ENCODE measurements around the gene ADGRG3. TPM values are rescaled to one million over a fixed set of nuclear protein-coding genes. Genes with fewer than 3 reads are reported as not detected.
A peak's percentile ranks its signal among the peaks of the same experiment; 100 is the strongest.

ADGRG3 gene
- total and polyA plus RNA-seq, 2 of the 13 experiments (the other 11 are each of a cell fraction or from before 2014, with no cell fraction given), result 2.7 to 11.8 TPM

DNA sequence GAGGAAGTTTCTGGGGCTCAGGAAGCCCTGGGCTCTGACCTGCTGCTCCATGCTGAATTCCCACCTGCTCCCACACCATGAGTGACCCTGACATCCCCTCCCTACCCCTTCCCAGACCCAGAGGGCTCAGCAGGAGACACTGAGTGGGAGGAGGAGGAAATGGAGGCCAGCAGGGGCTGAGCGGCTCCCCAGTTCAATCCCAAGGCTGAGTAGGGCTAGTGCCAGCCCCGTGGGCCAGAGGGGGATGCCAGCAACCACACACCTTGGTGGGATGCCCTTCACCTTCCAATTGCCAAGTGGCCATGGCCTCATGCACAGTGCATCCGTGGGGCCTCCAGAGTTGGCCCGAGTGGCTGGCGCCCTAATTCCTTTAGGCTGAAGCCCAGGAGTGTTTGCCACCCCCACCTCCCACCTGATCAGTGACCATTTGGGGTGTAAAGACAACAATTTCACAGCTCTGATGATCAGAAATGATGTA is 1.0 kb upstream of the ADGRG3 start (continued):
- TF ChIP-seq SSRP1 (CRISPR knock-in tag; IDR thresholded peaks at IDR 0.05) (peak; percentile 70; the same call in 1 of the 2 replicates), HOXD1 (CRISPR knock-in tag; IDR thresholded peaks at IDR 0.05) (0 out of 2 replicates have a peak, but pooled peaks have one; percentile 6), CHD4 (IDR thresholded peaks at IDR 0.05; ENCODE audit: borderline replicate concordance, low read length) (0 out of 2 replicates have a peak, but pooled peaks have one; percentile 49), ZNF142 (CRISPR knock-in tag; IDR thresholded peaks at IDR 0.05) (0 out of 2 replicates have a peak, but pooled peaks have one; percentile 12), ZBTB34 (CRISPR knock-in tag; IDR thresholded peaks at IDR 0.05) (0 out of 2 replicates have a peak, but pooled peaks have one; percentile 35), NR0B2 (CRISPR knock-in tag; IDR thresholded peaks at IDR 0.05) (peak; percentile 76; the same call in 1 of the 2 replicates), MED8 (CRISPR knock-in tag; IDR thresholded peaks at IDR 0.05; ENCODE audit: insufficient replicate concordance) (peak; percentile 78), KLF15 (CRISPR knock-in tag; IDR thresholded peaks at IDR 0.05; ENCODE audit: borderline replicate concordance) (0 out of 2 replicates have a peak, but pooled peaks have one; percentile 32), ZNF607 (CRISPR knock-in tag; IDR thresholded peaks at IDR 0.05; ENCODE audit: borderline replicate concordance) (peak; percentile 45; the same call in 1 of the 2 replicates), MTA3 (CRISPR knock-in tag; IDR thresholded peaks at IDR 0.05) (no peak), ZNF253 (CRISPR knock-in tag; IDR thresholded peaks at IDR 0.05; ENCODE audit: borderline replicate concordance) (0 out of 2 replicates have a peak, but pooled peaks have one; percentile 20), JUN (CRISPR knock-in tag; IDR thresholded peaks at IDR 0.05) (no peak), ARID2 (CRISPR knock-in tag; IDR thresholded peaks at IDR 0.05; ENCODE audit: borderline replicate concordance) (no peak)
- TF ChIP-seq, protein P1, sequence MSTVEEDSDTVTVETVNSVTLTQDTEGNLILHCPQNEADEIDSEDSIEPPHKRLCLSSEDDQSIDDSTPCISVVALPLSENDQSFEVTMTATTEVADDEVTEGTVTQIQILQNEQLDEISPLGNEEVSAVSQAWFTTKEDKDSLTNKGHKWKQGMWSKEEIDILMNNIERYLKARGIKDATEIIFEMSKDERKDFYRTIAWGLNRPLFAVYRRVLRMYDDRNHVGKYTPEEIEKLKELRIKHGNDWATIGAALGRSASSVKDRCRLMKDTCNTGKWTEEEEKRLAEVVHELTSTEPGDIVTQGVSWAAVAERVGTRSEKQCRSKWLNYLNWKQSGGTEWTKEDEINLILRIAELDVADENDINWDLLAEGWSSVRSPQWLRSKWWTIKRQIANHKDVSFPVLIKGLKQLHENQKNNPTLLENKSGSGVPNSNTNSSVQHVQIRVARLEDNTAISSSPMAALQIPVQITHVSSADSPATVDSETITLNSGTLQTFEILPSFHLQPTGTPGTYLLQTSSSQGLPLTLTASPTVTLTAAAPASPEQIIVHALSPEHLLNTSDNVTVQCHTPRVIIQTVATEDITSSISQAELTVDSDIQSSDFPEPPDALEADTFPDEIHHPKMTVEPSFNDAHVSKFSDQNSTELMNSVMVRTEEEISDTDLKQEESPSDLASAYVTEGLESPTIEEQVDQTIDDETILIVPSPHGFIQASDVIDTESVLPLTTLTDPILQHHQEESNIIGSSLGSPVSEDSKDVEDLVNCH (CRISPR knock-in tag; IDR thresholded peaks at IDR 0.05), result 0 out of 2 replicates have a peak, but pooled peaks have one; percentile 4
- TF ChIP-seq, protein P2, sequence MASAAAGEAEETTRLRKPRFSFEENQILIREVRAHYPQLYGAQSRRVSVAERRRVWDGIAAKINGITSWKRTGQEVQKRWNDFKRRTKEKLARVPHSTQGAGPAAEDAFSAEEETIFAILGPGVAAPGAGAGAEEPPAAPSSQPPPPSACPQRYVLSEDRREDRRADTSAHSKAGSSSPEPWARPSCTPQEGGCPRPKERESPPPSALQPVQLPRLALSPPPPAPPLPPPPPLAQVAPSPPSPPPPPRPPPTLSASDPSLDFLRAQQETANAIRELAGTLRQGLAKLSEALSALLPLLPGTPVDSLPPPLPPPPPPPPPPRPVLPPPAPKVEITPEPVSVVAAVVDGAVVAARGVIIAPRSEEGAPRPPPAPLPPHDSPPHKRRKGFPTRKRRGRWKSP (CRISPR knock-in tag; IDR thresholded peaks at IDR 0.05), result peak; percentile 69; the same call in 1 of the 2 replicates
- TF ChIP-seq, protein P3, sequence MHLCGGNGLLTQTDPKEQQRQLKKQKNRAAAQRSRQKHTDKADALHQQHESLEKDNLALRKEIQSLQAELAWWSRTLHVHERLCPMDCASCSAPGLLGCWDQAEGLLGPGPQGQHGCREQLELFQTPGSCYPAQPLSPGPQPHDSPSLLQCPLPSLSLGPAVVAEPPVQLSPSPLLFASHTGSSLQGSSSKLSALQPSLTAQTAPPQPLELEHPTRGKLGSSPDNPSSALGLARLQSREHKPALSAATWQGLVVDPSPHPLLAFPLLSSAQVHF (CRISPR knock-in tag; IDR thresholded peaks at IDR 0.05), result 0 out of 2 replicates have a peak, but pooled peaks have one; percentile 9

All from HepG2 (cell line).